Vagina (tissue), 2 donors: ENCODE data around the gene CACNA1I.

Experiments used
- CTCF ChIP-seq, 3 experiments: fragments of 450-650 bp in 2 of 3; fragments of 200-600 bp in 1 of 3; sonication (generic) in 1 of 3; IDR thresholded peaks; one replicate each; pipeline ENCODE4 v1.5.1; 2017 to 2019; ENCODE audit warnings: antibody characterized with exemption in 3 of 3, mild to moderate bottlenecking in 2 of 3, moderate library complexity in 2 of 3
- POLR2AphosphoS5 ChIP-seq, 2 donors: sonication (generic); formaldehyde crosslinking; IDR thresholded peaks; one replicate each; pipeline ENCODE4 v1.9.0; 2017; ENCODE audit warnings: antibody characterized with exemption in 2 of 2, mild to moderate bottlenecking in 2 of 2, low read depth in 1 of 2; ENCODE audit not compliant: insufficient read depth in 1 of 2

GRCh38 chr22:39571538-39571937, 985 bp downstream of the CACNA1I start:
- TF ChIP-seq CTCF (IDR thresholded peaks at IDR 0.05) (no peak), POLR2AphosphoS5 (IDR thresholded peaks at IDR 0.05; ENCODE audit: insufficient read depth in 1 of 2, low read depth in 1 of 2) (no peak)
